ENCODE data around the gene PRKCD.

Gene PRKCD

GRCh38 chr3:53221827-53222182 is 60.8 kb downstream of the PRKCD start:
- POLR2A ChIA-PET: interaction anchor here (0.7 kb wide), 1 partner anchor 90 kb away, joined by 3 read pairs; no protein-coding TSS in a partner anchor
- TF ChIP-seq ZNF384 (IDR thresholded peaks at IDR 0.05) (no peak), LEF1 (IDR thresholded peaks at IDR 0.05; ENCODE audit: borderline replicate concordance) (no peak), ARNT (IDR thresholded peaks at IDR 0.05) (no peak), FOXK2 (IDR thresholded peaks at IDR 0.05) (no peak), NFRKB (IDR thresholded peaks at IDR 0.05) (no peak), HDGF (IDR thresholded peaks at IDR 0.05; ENCODE audit: borderline replicate concordance) (no peak), SUZ12 (IDR thresholded peaks at IDR 0.05) (no peak), SP1 (IDR thresholded peaks at IDR 0.05) (no peak), BHLHE40 (IDR thresholded peaks at IDR 0.05; ENCODE audit: borderline replicate concordance) (no peak), ELF4 (IDR thresholded peaks at IDR 0.05) (no peak), FOXA1 (IDR thresholded peaks at IDR 0.05) (no peak), PKNOX1 (IDR thresholded peaks at IDR 0.05) (no peak)
- CTCF ChIA-PET: no interaction called here
- DNase-seq (ENCODE audit: extremely low spot score): no peak

- POLR2A ChIA-PET: no interaction called here
- CTCF ChIA-PET: no interaction called here
- no peak for TF ChIP-seq NFRKB (IDR thresholded peaks at IDR 0.05)
- DNase-seq (ENCODE audit: extremely low spot score): peak; percentile 7
These were observed 61.3 kb downstream of the PRKCD start for GRCh38 chr3:53222183-53222901.

- TF ChIP-seq NFRKB (IDR thresholded peaks at IDR 0.05) (no peak), FOXK2 (IDR thresholded peaks at IDR 0.05) (no peak), SP1 (IDR thresholded peaks at IDR 0.05) (no peak), ZNF384 (IDR thresholded peaks at IDR 0.05) (no peak), ARNT (IDR thresholded peaks at IDR 0.05) (no peak), BHLHE40 (IDR thresholded peaks at IDR 0.05; ENCODE audit: borderline replicate concordance) (no peak), SUZ12 (IDR thresholded peaks at IDR 0.05) (no peak)
- CTCF ChIA-PET: no interaction called here
- DNase-seq (ENCODE audit: extremely low spot score): no peak
- POLR2A ChIA-PET: interaction anchor here (0.6 kb wide), 1 partner anchor 677 kb away, joined by 3 read pairs; no protein-coding TSS in a partner anchor
These were observed 62.0 kb downstream of the PRKCD start for GRCh38 chr3:53223025-53223424.

GRCh38 chr3:53223541-53223966 is 62.5 kb downstream of the PRKCD start:
- CTCF ChIA-PET: no interaction called here
- POLR2A ChIA-PET: interaction anchor here (0.6 kb wide), 1 partner anchor 677 kb away, joined by 3 read pairs; no protein-coding TSS in a partner anchor
- no peak for TF ChIP-seq CTBP1 (IDR thresholded peaks at IDR 0.05; ENCODE audit: borderline replicate concordance)
- no peak for TF ChIP-seq FOXK2 (IDR thresholded peaks at IDR 0.05)
- no peak for TF ChIP-seq FOXA1 (IDR thresholded peaks at IDR 0.05)
- no peak for TF ChIP-seq ARNT (IDR thresholded peaks at IDR 0.05)
- TF ChIP-seq SUZ12 (IDR thresholded peaks at IDR 0.05): no peak
- TF ChIP-seq ELF4 (IDR thresholded peaks at IDR 0.05): no peak
- no peak for TF ChIP-seq PKNOX1 (IDR thresholded peaks at IDR 0.05)
- TF ChIP-seq NFRKB (IDR thresholded peaks at IDR 0.05): no peak
- no peak for TF ChIP-seq ZNF384 (IDR thresholded peaks at IDR 0.05)
- DNase-seq (ENCODE audit: extremely low spot score): peak; percentile 6

GRCh38 chr3:53224026-53224425 is 63.0 kb downstream of the PRKCD start:
- TF ChIP-seq HDGF (IDR thresholded peaks at IDR 0.05; ENCODE audit: borderline replicate concordance): no peak
- TF ChIP-seq SP1 (IDR thresholded peaks at IDR 0.05): no peak
- TF ChIP-seq CTBP1 (IDR thresholded peaks at IDR 0.05; ENCODE audit: borderline replicate concordance): no peak
- no peak for TF ChIP-seq FOXA1 (IDR thresholded peaks at IDR 0.05)
- TF ChIP-seq BHLHE40 (IDR thresholded peaks at IDR 0.05; ENCODE audit: borderline replicate concordance): no peak
- TF ChIP-seq FOXM1 (IDR thresholded peaks at IDR 0.05; ENCODE audit: borderline replicate concordance): no peak
- no peak for TF ChIP-seq FOXK2 (IDR thresholded peaks at IDR 0.05)
- no peak for TF ChIP-seq TARDBP (IDR thresholded peaks at IDR 0.05)
- TF ChIP-seq SUZ12 (IDR thresholded peaks at IDR 0.05): no peak
- no peak for TF ChIP-seq ARNT (IDR thresholded peaks at IDR 0.05)
- no peak for TF ChIP-seq NFRKB (IDR thresholded peaks at IDR 0.05)
- TF ChIP-seq ELF4 (IDR thresholded peaks at IDR 0.05): no peak
- no peak for TF ChIP-seq L3MBTL2 (conservative IDR thresholded peaks at IDR 0.05)
- TF ChIP-seq ZNF384 (IDR thresholded peaks at IDR 0.05): no peak
- TF ChIP-seq PKNOX1 (IDR thresholded peaks at IDR 0.05): no peak
- DNase-seq (ENCODE audit: extremely low spot score): peak; percentile 4
- CTCF ChIA-PET: no interaction called here
- POLR2A ChIA-PET: no interaction called here

GRCh38 chr3:53224536-53224935 is 63.5 kb downstream of the PRKCD start:
- CTCF ChIA-PET: no interaction called here
- TF ChIP-seq FOXM1 (IDR thresholded peaks at IDR 0.05; ENCODE audit: borderline replicate concordance) (no peak), SP1 (IDR thresholded peaks at IDR 0.05) (no peak), ELF4 (IDR thresholded peaks at IDR 0.05) (no peak), ARNT (IDR thresholded peaks at IDR 0.05) (no peak), ZNF384 (IDR thresholded peaks at IDR 0.05) (no peak), FOXK2 (IDR thresholded peaks at IDR 0.05) (no peak), CTBP1 (IDR thresholded peaks at IDR 0.05; ENCODE audit: borderline replicate concordance) (no peak), L3MBTL2 (conservative IDR thresholded peaks at IDR 0.05) (no peak), SUZ12 (IDR thresholded peaks at IDR 0.05) (no peak), FOXA1 (IDR thresholded peaks at IDR 0.05) (no peak), HDGF (IDR thresholded peaks at IDR 0.05; ENCODE audit: borderline replicate concordance) (no peak), PKNOX1 (IDR thresholded peaks at IDR 0.05) (no peak), LEF1 (IDR thresholded peaks at IDR 0.05; ENCODE audit: borderline replicate concordance) (no peak), TARDBP (IDR thresholded peaks at IDR 0.05) (no peak), BHLHE40 (IDR thresholded peaks at IDR 0.05; ENCODE audit: borderline replicate concordance) (no peak), NFRKB (IDR thresholded peaks at IDR 0.05) (no peak)
- peak; percentile 5 for DNase-seq (ENCODE audit: extremely low spot score)
- POLR2A ChIA-PET: no interaction called here
